Subcutaneous adipose tissue (tissue), 4 donors: ENCODE measurements around the gene LETM1. TPM values are rescaled to one million over a fixed set of nuclear protein-coding genes. Genes with fewer than 3 reads are reported as not detected.

ENCODE experiments used
- CTCF ChIP-seq: fragments of 450-650 bp; IDR thresholded peaks from one replicate; pipeline ENCODE4 v1.5.1; 2016; ENCODE audit warnings: low read depth, mild to moderate bottlenecking, control low read depth, antibody characterized with exemption, moderate library complexity
- total RNA-seq, 4 donors: library from RNA; depleted of rRNA; stranded (reverse); fragments of >200 nt; gene quantifications; one replicate each; pipeline ENCODE4 v1.1.0, GENCODE V29; 2016

LETM1 gene
- total RNA-seq = 10 to 100 TPM; 26.9 to 88.9 (median 30.0) TPM

GRCh38 chr4:1856071-1856942 is at the start of gene LETM1:
TSS of gene LETM1 (minus strand) at chr4:1856156. CDS start at chr4:1855950, 206 bp downstream.
- TF ChIP-seq CTCF = no peak

GRCh38 chr4:1904042-1904441 is 48.1 kb upstream of the LETM1 start:
- TF ChIP-seq CTCF = no peak

GRCh38 chr4:1903035-1903434 is 47.1 kb upstream of the LETM1 start:
- TF ChIP-seq CTCF = no peak

GRCh38 chr4:1902243-1902642 is 46.3 kb upstream of the LETM1 start:
- no peak for TF ChIP-seq CTCF

- TF ChIP-seq CTCF = no peak
Observed at GRCh38 chr4:1901127-1901526, 45.2 kb upstream of the LETM1 start.

GRCh38 chr4:1900624-1901023 is 44.7 kb upstream of the LETM1 start:
- TF ChIP-seq CTCF = no peak

GRCh38 chr4:1900087-1900433 is 44.1 kb upstream of the LETM1 start:
- TF ChIP-seq CTCF = no peak
